ENCODE measurements around the gene LTC4S. TPM values are rescaled to one million over a fixed set of nuclear protein-coding genes. Genes with fewer than 3 reads are reported as not detected.

LTC4S gene
- total and polyA plus RNA-seq, 2 experiments from 2014 or later, result 3.7 TPM; not detected in 1

DNA sequence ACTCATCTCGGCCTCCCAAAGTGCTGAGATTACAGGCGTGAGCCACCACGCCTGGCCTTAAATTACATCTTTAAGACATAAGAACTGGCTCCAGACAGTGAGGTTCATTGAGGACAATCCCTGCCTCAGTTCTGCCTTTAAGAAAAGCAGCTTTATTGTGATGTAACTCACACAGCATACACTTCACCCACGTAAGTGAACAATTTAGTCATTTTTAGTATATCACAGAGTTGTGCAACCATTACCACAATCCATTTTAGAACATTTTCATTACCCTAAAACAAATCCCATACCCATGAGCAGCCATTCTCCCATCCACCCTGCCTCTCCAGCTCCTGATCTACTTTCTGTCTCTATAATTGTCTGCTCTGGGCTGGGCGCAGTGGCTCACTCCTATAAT, 24.0 kb upstream of the LTC4S start:
- no peak overlapping the region for H3K4me3 ChIP-seq
- no peaks in the 10 kb centered on the region for H3K4me1 ChIP-seq (ENCODE audit: insufficient read depth)
- H3K27me3 ChIP-seq, result no peaks in the 10 kb centered on the region
- no peak for DNase-seq (ENCODE audit: low spot score)
- TF ChIP-seq, protein P1, sequence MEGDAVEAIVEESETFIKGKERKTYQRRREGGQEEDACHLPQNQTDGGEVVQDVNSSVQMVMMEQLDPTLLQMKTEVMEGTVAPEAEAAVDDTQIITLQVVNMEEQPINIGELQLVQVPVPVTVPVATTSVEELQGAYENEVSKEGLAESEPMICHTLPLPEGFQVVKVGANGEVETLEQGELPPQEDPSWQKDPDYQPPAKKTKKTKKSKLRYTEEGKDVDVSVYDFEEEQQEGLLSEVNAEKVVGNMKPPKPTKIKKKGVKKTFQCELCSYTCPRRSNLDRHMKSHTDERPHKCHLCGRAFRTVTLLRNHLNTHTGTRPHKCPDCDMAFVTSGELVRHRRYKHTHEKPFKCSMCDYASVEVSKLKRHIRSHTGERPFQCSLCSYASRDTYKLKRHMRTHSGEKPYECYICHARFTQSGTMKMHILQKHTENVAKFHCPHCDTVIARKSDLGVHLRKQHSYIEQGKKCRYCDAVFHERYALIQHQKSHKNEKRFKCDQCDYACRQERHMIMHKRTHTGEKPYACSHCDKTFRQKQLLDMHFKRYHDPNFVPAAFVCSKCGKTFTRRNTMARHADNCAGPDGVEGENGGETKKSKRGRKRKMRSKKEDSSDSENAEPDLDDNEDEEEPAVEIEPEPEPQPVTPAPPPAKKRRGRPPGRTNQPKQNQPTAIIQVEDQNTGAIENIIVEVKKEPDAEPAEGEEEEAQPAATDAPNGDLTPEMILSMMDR (IDR thresholded peaks at IDR 0.05; ENCODE audit: poor library complexity), result no peak
- no peak for TF ChIP-seq EZH2phosphoT487 (IDR thresholded peaks at IDR 0.05; ENCODE audit: low read depth, severe bottlenecking, unreplicated experiment)
- no peak for TF ChIP-seq EZH2 (IDR thresholded peaks at IDR 0.05; ENCODE audit: borderline replicate concordance)
- peaks cover 50% of the 10 kb centered on the region for H3K79me2 ChIP-seq
- no peaks in the 10 kb centered on the region for H3K36me3 ChIP-seq (replicated peaks; ENCODE audit: insufficient read depth, low read depth)
- 94% methylated on average over 5 of the region's 5 CpGs for WGBS (ENCODE audit: low lambda C conversion rate, missing lambda C conversion rate)
- H4K20me1 ChIP-seq (ENCODE audit: insufficient read depth, poor library complexity, severe bottlenecking), result peaks cover 30% of the 10 kb centered on the region
- no peak overlapping the region for H2AFZ ChIP-seq
- no peak overlapping the region for H3K4me2 ChIP-seq
- no peak overlapping the region for H3K27ac ChIP-seq
- no peaks in the 10 kb centered on the region for H3K9me2 ChIP-seq (replicated peaks; ENCODE audit: insufficient read depth)
- H3K9me3 ChIP-seq (ENCODE audit: low read depth), result no peaks in the 10 kb centered on the region

DNA sequence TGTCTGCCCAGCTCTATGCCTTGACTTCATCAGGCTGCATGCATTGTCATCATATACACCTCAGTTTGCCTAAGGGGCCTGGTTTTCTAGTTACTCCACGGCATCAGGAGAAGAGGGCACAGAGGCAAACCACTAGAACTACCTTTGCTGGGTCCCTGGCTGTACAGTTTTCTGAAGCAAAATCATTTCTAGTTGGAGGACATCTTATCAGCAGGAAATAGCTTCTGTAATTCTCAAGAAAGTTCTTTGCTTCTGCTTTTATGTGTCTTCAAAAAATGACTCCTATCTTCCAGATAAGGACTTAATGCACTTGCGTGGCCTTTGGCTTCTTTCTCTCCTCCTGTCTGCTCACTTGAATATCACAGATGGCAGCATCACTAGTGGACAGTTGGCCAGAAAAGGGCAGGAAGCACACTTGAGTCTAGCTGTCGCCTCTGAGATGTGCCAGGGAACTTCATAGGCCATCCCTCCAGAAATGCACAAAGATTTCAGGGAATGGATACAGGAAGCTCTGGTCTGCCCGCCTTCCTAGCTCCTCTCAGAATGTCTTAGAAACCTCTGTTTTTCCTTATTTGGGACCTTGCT, 22.4 kb upstream of the LTC4S start:
- whole genome bisulfite sequencing (ENCODE audit: low lambda C conversion rate, missing lambda C conversion rate), result 88% methylated on average over 4 of the region's 4 CpGs
- H3K79me2 ChIP-seq, result peaks cover 35% of the 10 kb centered on the region
- no peak for DNase-seq (ENCODE audit: low spot score)
- H4K20me1 ChIP-seq (ENCODE audit: insufficient read depth, poor library complexity, severe bottlenecking), result peaks cover 23% of the 10 kb centered on the region
- no peak overlapping the region for H3K4me3 ChIP-seq
- TF ChIP-seq EZH2phosphoT487 (IDR thresholded peaks at IDR 0.05; ENCODE audit: low read depth, severe bottlenecking, unreplicated experiment), result no peak
- TF ChIP-seq EZH2 (IDR thresholded peaks at IDR 0.05; ENCODE audit: borderline replicate concordance), result no peak
- TF ChIP-seq, protein P1 (IDR thresholded peaks at IDR 0.05; ENCODE audit: poor library complexity), result no peak
- no peaks in the 10 kb centered on the region for H3K4me1 ChIP-seq (ENCODE audit: insufficient read depth)
- no peak overlapping the region for H2AFZ ChIP-seq
- H3K9me2 ChIP-seq (replicated peaks; ENCODE audit: insufficient read depth), result no peaks in the 10 kb centered on the region
- no peaks in the 10 kb centered on the region for H3K27me3 ChIP-seq
- H3K9me3 ChIP-seq (ENCODE audit: low read depth), result no peaks in the 10 kb centered on the region
- no peak overlapping the region for H3K27ac ChIP-seq
- no peak overlapping the region for H3K4me2 ChIP-seq
- H3K36me3 ChIP-seq (replicated peaks; ENCODE audit: insufficient read depth, low read depth), result no peaks in the 10 kb centered on the region

DNA sequence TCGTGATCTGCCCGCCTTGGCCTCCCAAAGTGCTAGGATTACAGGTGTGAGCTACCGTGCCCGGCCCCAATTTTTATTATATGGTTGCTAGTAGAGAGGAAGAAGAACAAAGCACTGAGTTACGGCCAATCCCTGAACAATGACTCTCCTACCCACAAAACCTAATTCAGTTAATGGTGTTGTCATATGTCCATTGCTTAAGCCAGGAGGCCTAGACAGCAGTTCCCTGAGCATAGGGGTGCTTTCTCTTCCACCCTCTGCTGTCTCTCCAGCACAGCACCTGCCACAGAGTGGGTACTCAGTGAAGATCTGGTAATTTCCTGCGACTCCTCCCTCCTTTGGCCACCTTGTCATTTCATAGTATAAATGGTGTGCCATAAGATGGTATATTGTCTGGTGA, 21.4 kb upstream of the LTC4S start:
- H3K9me3 ChIP-seq (ENCODE audit: low read depth), result no peaks in the 10 kb centered on the region
- 95% methylated on average over 6 of the region's 6 CpGs for WGBS (ENCODE audit: low lambda C conversion rate, missing lambda C conversion rate)
- no peak overlapping the region for H3K4me2 ChIP-seq
- H3K27me3 ChIP-seq, result no peaks in the 10 kb centered on the region
- no peak for DNase-seq (ENCODE audit: low spot score)
- H3K79me2 ChIP-seq, result peaks cover 25% of the 10 kb centered on the region
- H4K20me1 ChIP-seq (ENCODE audit: insufficient read depth, poor library complexity, severe bottlenecking), result peaks cover 16% of the 10 kb centered on the region
- H3K4me1 ChIP-seq (ENCODE audit: insufficient read depth), result no peaks in the 10 kb centered on the region
- TF ChIP-seq, protein P1 (IDR thresholded peaks at IDR 0.05; ENCODE audit: poor library complexity), result no peak
- TF ChIP-seq EZH2phosphoT487 (IDR thresholded peaks at IDR 0.05; ENCODE audit: low read depth, severe bottlenecking, unreplicated experiment) (no peak), EZH2 (IDR thresholded peaks at IDR 0.05; ENCODE audit: borderline replicate concordance) (no peak)
- no peaks in the 10 kb centered on the region for H3K9me2 ChIP-seq (replicated peaks; ENCODE audit: insufficient read depth)
- H3K36me3 ChIP-seq (replicated peaks; ENCODE audit: insufficient read depth, low read depth), result no peaks in the 10 kb centered on the region
- H3K4me3 ChIP-seq, result no peak overlapping the region
- no peak overlapping the region for H3K27ac ChIP-seq
- H2AFZ ChIP-seq, result no peak overlapping the region

All from hepatocyte (in vitro differentiated cells).